Thoracic aorta (tissue), 2 donors: ENCODE measurements around the gene CNTNAP2. TPM values are rescaled to one million over a fixed set of nuclear protein-coding genes. Genes with fewer than 3 reads are reported as not detected.
"Not testable (repeated sequence)": the region's sequence is repeated elsewhere in the genome, so short reads cannot be mapped to it uniquely, and the experiment has no call there.

Experiments
- ATAC-seq: fragments of 150-250 bp; one replicate; pipeline ENCODE4 v1.8.0; 2017; ENCODE audit warnings: low read depth; ENCODE audit not compliant: insufficient number of reproducible peaks, low FRiP score
- DNase-seq: peaks from one replicate; pipeline ENCODE4 v3.0.0-alpha.2; 2020; ENCODE audit warnings: low spot score
- H3K27ac ChIP-seq, 2 donors: fragments of 200-600 bp; sonication (generic); 1 replicate in 1 of 2; 2 replicates in 1 of 2; pipeline ENCODE4 v1.5.1; 2016; ENCODE audit warnings: mild to moderate bottlenecking in 2 of 2, moderate library complexity in 2 of 2
- H3K27me3 ChIP-seq: fragments of 200-600 bp; sonication (generic); replicated peaks from 2 replicates; pipeline ENCODE4 v1.6.0; 2016; ENCODE audit warnings: mild to moderate bottlenecking; ENCODE audit not compliant: insufficient read depth
- H3K36me3 ChIP-seq: fragments of 200-600 bp; sonication (generic); one replicate; pipeline ENCODE4 v1.5.1; 2016
- H3K4me1 ChIP-seq, 2 donors: fragments of 200-600 bp; sonication (generic); 1 replicate in 1 of 2; 2 replicates in 1 of 2; pipeline versions ENCODE4 v1.5.1 to v1.6.0; 2016; ENCODE audit warnings: low read depth in 2 of 2, mild to moderate bottlenecking in 1 of 2; ENCODE audit not compliant: control insufficient read depth in 1 of 2
- H3K4me3 ChIP-seq: fragments of 200-600 bp; sonication (generic); 2 replicates; pipeline ENCODE4 v1.5.1; 2016; ENCODE audit warnings: mild to moderate bottlenecking
- H3K9me3 ChIP-seq: fragments of 200-600 bp; sonication (generic); 2 replicates; pipeline ENCODE4 v1.5.1; 2016
- CTCF ChIP-seq: fragments of 200-600 bp; sonication (generic); IDR thresholded peaks from one replicate; pipeline ENCODE4 v1.5.1; 2019; ENCODE audit warnings: antibody characterized with exemption
- total RNA-seq, 2 donors: library from RNA; depleted of rRNA; stranded (reverse); fragments of >200 nt; gene quantifications; one replicate each; pipeline versions ENCODE4 v1.1.0 to v1.2.3, GENCODE V29; 2016

Gene CNTNAP2
- total RNA-seq, 2 donors from 2014 or later = not detected

- Histone ChIP-seq H3K4me3 (no peak overlapping the region), H3K27me3 (no peaks in the 10 kb centered on the region), H3K4me1 (no peaks in the 10 kb centered on the region), H3K9me3 (no peaks in the 10 kb centered on the region), H3K36me3 (no peaks in the 10 kb centered on the region), H3K27ac (no peak overlapping the region)
- DNase-seq (no peak), ATAC-seq (no peak)
- no peak for TF ChIP-seq CTCF
Measured at GRCh38 chr7:148419856-148420832, 2303.5 kb downstream of the CNTNAP2 start.

- Histone ChIP-seq H3K4me3 (no peak overlapping the region), H3K9me3 (no peaks in the 10 kb centered on the region), H3K36me3 (no peaks in the 10 kb centered on the region), H3K27me3 (no peaks in the 10 kb centered on the region), H3K27ac (no peak overlapping the region), H3K4me1 (no peaks in the 10 kb centered on the region)
- no peak for ATAC-seq
- no peak for DNase-seq
- TF ChIP-seq CTCF = no peak
Measured at GRCh38 chr7:148422030-148422429, 2305.4 kb downstream of the CNTNAP2 start.

GRCh38 chr7:148426393-148426792 lies 2309.8 kb downstream of the CNTNAP2 start:
- DNase-seq, H3K27me3 ChIP-seq, H3K36me3 ChIP-seq, H3K9me3 ChIP-seq, H3K27ac ChIP-seq, H3K4me3 ChIP-seq, H3K4me1 ChIP-seq, ATAC-seq: not testable (repeated sequence)

GRCh38 chr7:148430690-148431089 lies 2314.1 kb downstream of the CNTNAP2 start:
- H3K4me3 ChIP-seq, H3K27ac ChIP-seq, DNase-seq, ATAC-seq, H3K4me1 ChIP-seq, H3K36me3 ChIP-seq, H3K27me3 ChIP-seq, H3K9me3 ChIP-seq: not testable (repeated sequence)

- TF ChIP-seq CTCF = no peak
- Histone ChIP-seq H3K27me3 (no peaks in the 10 kb centered on the region), H3K4me1 (no peaks in the 10 kb centered on the region), H3K4me3 (no peak overlapping the region), H3K36me3 (no peaks in the 10 kb centered on the region), H3K9me3 (no peaks in the 10 kb centered on the region), H3K27ac (no peak overlapping the region)
- DNase-seq (no peak), ATAC-seq (no peak)
Measured at GRCh38 chr7:148433521-148434180, 2317.1 kb downstream of the CNTNAP2 start.

GRCh38 chr7:148434181-148434757 lies 2317.7 kb downstream of the CNTNAP2 start:
- Histone ChIP-seq H3K4me3 (no peak overlapping the region), H3K27me3 (no peaks in the 10 kb centered on the region), H3K4me1 (no peaks in the 10 kb centered on the region), H3K27ac (no peak overlapping the region), H3K36me3 (no peaks in the 10 kb centered on the region), H3K9me3 (no peaks in the 10 kb centered on the region)
- ATAC-seq (no peak), DNase-seq (no peak)
- no peak for TF ChIP-seq CTCF
